Nephron progenitor cell (in vitro differentiated cells): ENCODE measurements around the gene ERP44.

Source experiments
- DNase-seq: peaks from one replicate; pipeline ENCODE4 v3.0.0; 2021
- H3K27ac Mint-ChIP-seq: 2 replicates; pipeline ENCODE4 v1.8.0; 2021; ENCODE audit warnings: mild to moderate bottlenecking, moderate library complexity, mixed read lengths
- H3K27me3 Mint-ChIP-seq: 2 replicates; pipeline ENCODE4 v1.8.0; 2021; ENCODE audit warnings: mild to moderate bottlenecking, low read depth, mixed read lengths; ENCODE audit not compliant: poor library complexity
- H3K36me3 Mint-ChIP-seq: 2 replicates; pipeline ENCODE4 v1.8.0; 2021; ENCODE audit warnings: low read depth, mixed read lengths
- H3K4me1 Mint-ChIP-seq: 2 replicates; pipeline ENCODE4 v1.8.0; 2021; ENCODE audit warnings: mixed read lengths
- H3K4me3 Mint-ChIP-seq: 2 replicates; pipeline ENCODE4 v1.8.0; 2021; ENCODE audit warnings: mild to moderate bottlenecking, moderate library complexity, mixed read lengths
- H3K9me3 Mint-ChIP-seq: 2 replicates; pipeline ENCODE4 v1.8.0; 2021; ENCODE audit warnings: mild to moderate bottlenecking, moderate library complexity, mixed read lengths
- TF ChIP-seq, protein P1 (sequence below): fragments of 200-600 bp; sonication (generic); IDR thresholded peaks from 2 replicates; pipeline ENCODE4 v1.5.0; 2021; ENCODE audit warnings: antibody characterized with exemption

The ERP44 gene

DNA sequence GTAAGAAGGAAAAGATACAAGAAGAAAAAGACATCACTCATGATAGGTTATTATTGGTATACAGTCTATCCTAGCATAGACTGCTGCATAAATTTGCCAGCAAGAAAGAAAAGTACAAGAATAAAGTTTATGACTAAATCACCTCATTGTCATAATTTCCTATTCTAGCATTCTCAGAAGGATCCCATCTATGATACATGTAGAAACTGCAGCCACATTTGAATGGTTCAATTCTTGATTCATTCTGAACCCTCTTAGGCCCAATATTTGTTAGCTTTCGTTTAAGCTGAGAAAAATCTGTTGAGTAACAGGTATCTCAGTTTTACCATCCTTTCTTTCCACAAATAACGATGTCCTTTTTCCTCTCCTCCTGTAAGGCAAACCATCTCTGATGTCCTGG is 21.5 kb upstream of the ERP44 start:
- Mint-ChIP-seq H3K9me3 (peaks cover 2% of the 10 kb centered on the region), H3K27ac (peak overlapping the region; percentile 54), H3K36me3 (peaks cover 57% of the 10 kb centered on the region), H3K4me1 (no peaks in the 10 kb centered on the region), H3K4me3 (no peak overlapping the region), H3K27me3 (no peaks in the 10 kb centered on the region)
- TF ChIP-seq, protein P1, sequence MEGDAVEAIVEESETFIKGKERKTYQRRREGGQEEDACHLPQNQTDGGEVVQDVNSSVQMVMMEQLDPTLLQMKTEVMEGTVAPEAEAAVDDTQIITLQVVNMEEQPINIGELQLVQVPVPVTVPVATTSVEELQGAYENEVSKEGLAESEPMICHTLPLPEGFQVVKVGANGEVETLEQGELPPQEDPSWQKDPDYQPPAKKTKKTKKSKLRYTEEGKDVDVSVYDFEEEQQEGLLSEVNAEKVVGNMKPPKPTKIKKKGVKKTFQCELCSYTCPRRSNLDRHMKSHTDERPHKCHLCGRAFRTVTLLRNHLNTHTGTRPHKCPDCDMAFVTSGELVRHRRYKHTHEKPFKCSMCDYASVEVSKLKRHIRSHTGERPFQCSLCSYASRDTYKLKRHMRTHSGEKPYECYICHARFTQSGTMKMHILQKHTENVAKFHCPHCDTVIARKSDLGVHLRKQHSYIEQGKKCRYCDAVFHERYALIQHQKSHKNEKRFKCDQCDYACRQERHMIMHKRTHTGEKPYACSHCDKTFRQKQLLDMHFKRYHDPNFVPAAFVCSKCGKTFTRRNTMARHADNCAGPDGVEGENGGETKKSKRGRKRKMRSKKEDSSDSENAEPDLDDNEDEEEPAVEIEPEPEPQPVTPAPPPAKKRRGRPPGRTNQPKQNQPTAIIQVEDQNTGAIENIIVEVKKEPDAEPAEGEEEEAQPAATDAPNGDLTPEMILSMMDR, result no peak
- no peak for DNase-seq

DNA sequence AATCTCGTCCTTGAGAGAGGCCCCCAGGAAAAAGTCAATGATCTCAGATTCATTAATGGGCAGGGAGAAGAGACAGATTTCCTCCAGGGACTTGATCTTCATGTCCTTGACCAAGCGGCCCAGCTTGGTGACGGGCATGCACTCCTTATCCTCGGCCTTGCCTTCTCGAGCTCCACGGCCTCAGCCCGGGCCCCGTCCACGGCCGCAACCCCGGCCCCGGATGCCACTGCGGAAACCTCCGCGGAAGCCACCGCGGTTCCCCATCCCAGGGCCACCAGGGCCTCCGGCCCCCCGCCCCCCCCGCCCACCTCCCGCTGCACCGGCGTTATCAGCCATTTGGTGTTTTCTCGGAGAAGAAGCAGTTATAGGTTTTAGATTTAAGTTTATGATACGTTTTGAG is 18.5 kb upstream of the ERP44 start:
- TF ChIP-seq, protein P1, result no peak
- H3K9me3 Mint-ChIP-seq, result peaks cover 3% of the 10 kb centered on the region
- no peaks in the 10 kb centered on the region for H3K4me1 Mint-ChIP-seq
- no peak overlapping the region for H3K4me3 Mint-ChIP-seq
- H3K27ac Mint-ChIP-seq, result no peak overlapping the region
- H3K36me3 Mint-ChIP-seq, result peaks cover 45% of the 10 kb centered on the region
- H3K27me3 Mint-ChIP-seq, result no peaks in the 10 kb centered on the region
- no peak for DNase-seq

DNA sequence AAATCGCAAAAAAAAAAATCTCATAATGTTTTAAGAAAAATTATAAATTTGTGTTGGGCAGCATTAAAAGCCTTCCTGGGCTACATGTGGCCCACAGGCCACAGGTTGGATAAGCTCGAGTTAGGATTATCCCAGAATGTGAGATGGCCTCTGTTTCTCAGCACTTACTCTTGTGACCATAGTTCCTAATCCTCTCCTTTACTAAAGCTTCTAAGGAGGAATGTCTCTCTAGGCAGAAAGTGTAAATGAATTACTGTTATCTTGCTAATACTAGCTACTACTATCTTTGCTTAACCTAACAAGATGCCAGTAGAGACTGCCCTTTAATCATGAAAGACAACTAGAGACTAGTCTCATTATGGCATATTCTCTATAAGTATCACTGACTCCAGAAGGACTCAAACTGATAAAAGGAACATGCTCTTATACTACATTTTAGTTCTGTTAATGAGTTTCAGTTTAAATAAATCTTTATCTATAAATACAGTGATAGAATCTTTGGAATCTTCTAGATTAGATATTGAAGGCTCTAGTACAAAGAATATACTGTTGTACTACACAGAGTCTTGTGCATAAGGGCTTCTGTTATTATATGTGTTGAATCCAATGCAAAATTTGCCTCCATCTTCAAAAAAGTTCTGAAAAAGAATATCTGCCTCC is 14.0 kb upstream of the ERP44 start:
- TF ChIP-seq, protein P1, result no peak
- Mint-ChIP-seq H3K27me3 (no peaks in the 10 kb centered on the region), H3K27ac (no peak overlapping the region), H3K9me3 (peaks cover 3% of the 10 kb centered on the region), H3K4me3 (no peak overlapping the region), H3K36me3 (peaks cover 20% of the 10 kb centered on the region), H3K4me1 (no peaks in the 10 kb centered on the region)
- DNase-seq, result no peak

DNA sequence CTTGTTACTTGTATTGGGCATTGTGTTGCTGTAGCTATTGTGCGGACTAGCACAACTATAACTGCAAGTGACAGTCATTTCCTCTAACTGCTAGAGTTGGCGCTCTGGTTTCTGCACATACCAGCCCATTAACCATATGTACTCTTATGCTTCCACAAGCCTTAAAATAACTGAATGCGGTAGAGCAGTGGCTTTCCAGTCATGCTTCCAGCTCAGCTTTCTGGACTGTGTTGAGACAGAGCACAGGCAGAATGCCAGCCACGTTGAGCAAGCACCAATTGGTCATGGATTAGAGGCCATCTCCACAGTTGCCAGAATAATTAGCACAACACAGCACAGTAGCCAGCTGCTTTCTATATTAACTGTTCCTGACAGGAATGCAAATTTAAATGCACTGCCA is 12.4 kb upstream of the ERP44 start:
- H3K27me3 Mint-ChIP-seq, result no peaks in the 10 kb centered on the region
- no peak overlapping the region for H3K27ac Mint-ChIP-seq

DNA sequence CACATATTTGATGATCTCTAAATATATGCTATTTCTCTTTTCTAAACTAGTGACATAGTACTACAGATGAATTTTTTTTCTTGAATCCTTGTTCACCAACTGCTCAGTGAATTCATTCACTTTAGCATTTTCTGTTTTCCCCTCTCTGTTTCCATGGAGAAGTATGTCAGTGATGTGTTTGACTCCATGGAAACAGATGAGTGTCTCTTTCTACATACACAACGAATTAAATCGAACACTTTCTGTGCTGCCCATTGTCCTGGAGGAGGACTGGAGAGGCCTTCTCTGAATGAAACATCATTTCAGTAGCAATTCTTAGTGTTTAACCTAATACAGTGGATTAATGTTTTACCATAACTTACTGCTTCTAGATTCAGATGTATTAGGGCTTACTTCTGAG is 9.8 kb upstream of the ERP44 start:
- Mint-ChIP-seq H3K27me3 (no peaks in the 10 kb centered on the region), H3K27ac (no peak overlapping the region), H3K36me3 (peaks cover 6% of the 10 kb centered on the region), H3K4me1 (no peaks in the 10 kb centered on the region), H3K4me3 (no peak overlapping the region), H3K9me3 (no peaks in the 10 kb centered on the region)
- TF ChIP-seq, protein P1, result no peak
- DNase-seq, result no peak

More for the DNA sequence above, 12.4 kb upstream of the ERP44 start:
- peaks cover 20% of the 10 kb centered on the region for H3K36me3 Mint-ChIP-seq
- no peaks in the 10 kb centered on the region for H3K4me1 Mint-ChIP-seq
- TF ChIP-seq, protein P1, result no peak
- DNase-seq, result no peak
- H3K9me3 Mint-ChIP-seq, result peaks cover 3% of the 10 kb centered on the region
- no peak overlapping the region for H3K4me3 Mint-ChIP-seq

DNA sequence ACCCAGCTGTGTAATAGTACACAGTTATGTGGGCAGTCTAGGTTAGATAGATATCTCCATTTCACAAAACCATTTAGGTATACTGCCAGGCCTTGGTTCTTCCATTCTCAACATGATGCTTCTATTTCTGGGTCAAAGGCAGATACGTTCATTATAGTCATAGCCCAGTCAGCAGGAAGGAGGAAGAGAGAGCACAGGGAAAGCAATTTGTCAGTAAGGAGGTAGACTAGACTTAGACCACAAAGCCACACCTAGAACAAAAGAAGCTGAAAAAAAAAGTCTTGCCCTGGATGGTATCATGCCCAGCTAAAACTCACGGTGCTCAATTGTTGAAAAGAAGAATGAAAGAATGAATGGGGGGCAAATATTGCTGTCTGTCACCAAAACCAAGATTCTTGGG is 7.8 kb upstream of the ERP44 start:
- TF ChIP-seq, protein P1, result no peak
- Mint-ChIP-seq H3K4me1 (no peaks in the 10 kb centered on the region), H3K27me3 (no peaks in the 10 kb centered on the region), H3K9me3 (no peaks in the 10 kb centered on the region), H3K36me3 (peaks cover 4% of the 10 kb centered on the region), H3K27ac (no peak overlapping the region), H3K4me3 (no peak overlapping the region)
- no peak for DNase-seq
